Left renal pelvis (tissue), 4 donors: ENCODE measurements around the gene ANO6. TPM values are rescaled to one million over a fixed set of nuclear protein-coding genes. Genes with fewer than 3 reads are reported as not detected.
"Not testable (repeated sequence)": the region's sequence is repeated elsewhere in the genome, so short reads cannot be mapped to it uniquely, and the experiment has no call there.

ENCODE experiments used
- DNase-seq, 4 donors: peaks; one replicate each; pipeline ENCODE4 v3.0.0-alpha.2; 2013; ENCODE audit warnings: low read depth in 4 of 4, low spot score in 3 of 4
- polyA plus RNA-seq, 4 donors: library from polyadenylated mRNA; unstranded; fragments of 120-200 nt; gene quantifications; one replicate each; pipeline ENCODE4 v1.2.1, GENCODE V29; 2013; ENCODE audit not compliant: insufficient read length in 4 of 4

The ANO6 gene, protein sequence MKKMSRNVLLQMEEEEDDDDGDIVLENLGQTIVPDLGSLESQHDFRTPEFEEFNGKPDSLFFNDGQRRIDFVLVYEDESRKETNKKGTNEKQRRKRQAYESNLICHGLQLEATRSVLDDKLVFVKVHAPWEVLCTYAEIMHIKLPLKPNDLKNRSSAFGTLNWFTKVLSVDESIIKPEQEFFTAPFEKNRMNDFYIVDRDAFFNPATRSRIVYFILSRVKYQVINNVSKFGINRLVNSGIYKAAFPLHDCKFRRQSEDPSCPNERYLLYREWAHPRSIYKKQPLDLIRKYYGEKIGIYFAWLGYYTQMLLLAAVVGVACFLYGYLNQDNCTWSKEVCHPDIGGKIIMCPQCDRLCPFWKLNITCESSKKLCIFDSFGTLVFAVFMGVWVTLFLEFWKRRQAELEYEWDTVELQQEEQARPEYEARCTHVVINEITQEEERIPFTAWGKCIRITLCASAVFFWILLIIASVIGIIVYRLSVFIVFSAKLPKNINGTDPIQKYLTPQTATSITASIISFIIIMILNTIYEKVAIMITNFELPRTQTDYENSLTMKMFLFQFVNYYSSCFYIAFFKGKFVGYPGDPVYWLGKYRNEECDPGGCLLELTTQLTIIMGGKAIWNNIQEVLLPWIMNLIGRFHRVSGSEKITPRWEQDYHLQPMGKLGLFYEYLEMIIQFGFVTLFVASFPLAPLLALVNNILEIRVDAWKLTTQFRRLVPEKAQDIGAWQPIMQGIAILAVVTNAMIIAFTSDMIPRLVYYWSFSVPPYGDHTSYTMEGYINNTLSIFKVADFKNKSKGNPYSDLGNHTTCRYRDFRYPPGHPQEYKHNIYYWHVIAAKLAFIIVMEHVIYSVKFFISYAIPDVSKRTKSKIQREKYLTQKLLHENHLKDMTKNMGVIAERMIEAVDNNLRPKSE
- polyA plus RNA-seq: 10 to 100 TPM; 62.2 to 88.2 (median 79.6) TPM

DNA sequence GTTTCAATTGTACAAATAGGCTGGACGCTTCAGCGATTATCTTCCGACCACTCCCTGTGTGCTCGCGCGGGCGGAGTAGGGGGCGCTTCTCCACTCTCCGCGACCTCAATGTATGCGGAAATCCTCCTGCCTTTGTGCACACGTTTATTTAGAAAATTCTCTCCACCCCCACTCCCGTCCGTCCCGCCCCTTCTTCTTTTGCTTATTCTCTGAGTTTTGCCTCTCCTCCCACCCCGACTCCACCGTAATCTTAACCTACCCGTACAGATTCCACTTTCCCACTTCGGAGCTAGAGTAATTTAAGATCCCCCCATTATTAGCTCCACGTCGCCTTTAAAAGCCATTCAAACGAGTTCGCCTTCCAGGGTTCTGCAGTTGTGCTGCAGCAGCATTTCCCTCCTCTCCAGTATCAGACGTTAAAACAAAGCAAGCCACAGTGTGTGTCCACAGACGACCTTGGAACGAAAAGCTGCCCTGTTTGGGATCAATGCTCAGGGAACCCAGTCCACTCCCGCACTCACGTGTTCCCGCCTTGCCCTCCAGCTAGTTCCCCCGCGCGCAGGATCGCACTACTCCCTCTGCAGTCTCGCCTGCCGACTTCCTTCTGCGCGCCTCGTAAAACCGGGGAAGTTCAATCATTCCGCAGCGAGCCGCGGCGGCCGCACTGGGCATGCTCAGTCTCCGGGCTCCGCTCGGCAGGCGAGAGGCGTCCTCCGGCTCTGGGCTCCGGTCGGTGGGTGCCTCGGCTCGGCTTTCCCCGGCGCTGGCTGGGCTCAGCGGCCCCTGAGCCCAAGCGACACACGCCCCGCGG lies at the start of gene ANO6:
Gene ANO6, plus strand, starts transcription at position 677 of the 811 bp plus-strand sequence. CDS start 227 bp downstream, outside the sequence.
- DNase-seq: peak; percentile 71 to 82 (median 78)

- no peak for DNase-seq
Measured at GRCh38 chr12:45168976-45169375, 46.9 kb upstream of the ANO6 start.

- peak in 3 of 4 donors; percentile 18 to 41 (median 34) for DNase-seq
Measured at GRCh38 chr12:45170456-45171042, 45.3 kb upstream of the ANO6 start.

DNA sequence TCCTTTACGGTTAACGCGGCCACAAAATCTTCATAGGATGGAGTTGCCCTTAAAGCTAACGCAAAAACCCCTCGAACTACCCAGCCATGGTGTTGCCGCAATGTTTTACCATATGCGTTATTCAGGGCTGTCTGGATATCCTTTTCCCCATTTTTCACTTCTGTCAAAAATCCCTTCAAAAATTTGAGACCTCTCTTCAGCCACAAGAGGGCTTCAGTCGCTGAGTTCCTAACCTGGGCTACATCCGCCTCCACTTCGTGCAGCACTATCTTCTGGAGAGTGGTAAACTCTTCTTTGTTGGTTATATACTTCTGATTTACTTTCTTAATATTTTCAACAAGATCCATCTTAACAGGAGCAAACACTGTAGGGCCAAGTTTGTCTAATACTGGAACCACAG lies 42.6 kb upstream of the ANO6 start:
- DNase-seq: not testable (repeated sequence)

GRCh38 chr12:45174595-45174994 lies 41.3 kb upstream of the ANO6 start:
- DNase-seq: no peak

- DNase-seq: no peak
Measured at GRCh38 chr12:45178771-45179170, 37.1 kb upstream of the ANO6 start.

GRCh38 chr12:45182511-45182910 lies 33.4 kb upstream of the ANO6 start:
- no peak for DNase-seq

- DNase-seq: no peak
Measured at GRCh38 chr12:45183246-45183645, 32.6 kb upstream of the ANO6 start.

DNA sequence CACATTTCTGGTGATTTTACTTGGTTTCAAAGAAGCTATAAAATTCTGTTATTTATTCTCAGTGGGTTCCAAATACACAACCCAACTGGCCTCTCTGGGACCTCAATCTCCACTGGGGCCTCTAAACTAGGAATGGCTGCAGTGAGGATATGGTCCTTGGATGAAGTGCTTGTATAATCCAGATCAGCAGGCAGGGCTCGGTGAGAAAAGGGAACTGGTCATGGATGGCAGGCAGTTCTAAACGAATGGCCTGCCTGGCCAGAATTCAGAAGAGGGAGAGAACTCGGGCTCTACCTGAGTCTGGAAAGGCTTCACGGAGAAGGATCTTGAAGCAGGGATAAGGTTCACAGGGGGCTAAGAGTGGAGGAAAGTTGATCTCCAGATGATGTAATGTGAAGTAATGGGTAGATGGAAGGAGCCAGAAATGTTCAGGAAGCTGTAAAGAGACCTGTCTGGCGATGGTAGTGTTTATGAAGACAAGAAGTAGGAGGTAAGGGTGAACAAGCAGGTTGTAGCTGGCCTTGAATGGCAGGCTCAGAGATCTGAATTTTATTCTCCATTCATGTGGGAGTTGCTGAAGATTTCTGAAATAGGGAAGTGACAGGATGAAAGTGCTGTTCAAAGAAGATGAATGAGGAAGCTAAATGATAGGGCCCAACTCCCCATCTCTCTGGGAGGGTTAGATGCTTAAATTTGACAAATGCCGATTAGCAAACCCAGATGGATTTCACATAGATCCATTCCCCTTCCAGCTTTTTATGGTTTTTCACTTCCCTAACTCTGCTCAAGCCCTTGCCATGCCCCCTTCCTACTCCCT lies 31.5 kb upstream of the ANO6 start:
- no peak for DNase-seq

GRCh38 chr12:45186762-45187161 lies 29.1 kb upstream of the ANO6 start:
- DNase-seq: no peak

DNA sequence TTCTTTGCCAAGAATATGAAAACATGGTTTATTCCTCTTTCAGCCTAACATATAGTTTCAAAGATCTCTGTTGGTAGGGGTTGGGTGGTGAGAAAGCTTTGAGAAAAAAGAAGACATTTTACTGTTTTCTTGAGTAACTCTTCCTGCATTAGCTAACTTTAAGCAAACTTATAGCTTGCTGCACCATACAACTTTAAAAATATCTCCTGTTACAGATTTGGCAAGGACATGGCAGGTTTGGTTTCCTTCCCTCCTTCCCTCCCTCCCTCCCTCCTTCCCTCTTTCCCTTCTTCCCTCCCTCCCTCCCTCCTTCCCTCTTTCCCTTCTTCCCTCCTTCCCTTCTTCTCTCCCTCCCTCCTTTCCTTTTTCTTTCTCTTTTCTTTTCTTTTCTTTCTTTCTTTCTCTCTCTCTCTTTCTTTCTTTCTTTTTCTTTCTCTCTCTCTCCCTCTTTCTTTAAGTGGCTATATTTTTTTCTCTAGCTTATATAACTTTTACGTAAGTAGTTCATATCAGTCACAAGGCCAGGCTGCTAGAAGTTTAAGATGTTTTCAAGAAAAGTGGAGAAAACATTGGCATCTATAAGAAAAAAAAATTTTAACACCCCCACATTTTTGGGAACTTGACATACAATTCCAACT lies 26.0 kb upstream of the ANO6 start:
- no peak for DNase-seq

DNA sequence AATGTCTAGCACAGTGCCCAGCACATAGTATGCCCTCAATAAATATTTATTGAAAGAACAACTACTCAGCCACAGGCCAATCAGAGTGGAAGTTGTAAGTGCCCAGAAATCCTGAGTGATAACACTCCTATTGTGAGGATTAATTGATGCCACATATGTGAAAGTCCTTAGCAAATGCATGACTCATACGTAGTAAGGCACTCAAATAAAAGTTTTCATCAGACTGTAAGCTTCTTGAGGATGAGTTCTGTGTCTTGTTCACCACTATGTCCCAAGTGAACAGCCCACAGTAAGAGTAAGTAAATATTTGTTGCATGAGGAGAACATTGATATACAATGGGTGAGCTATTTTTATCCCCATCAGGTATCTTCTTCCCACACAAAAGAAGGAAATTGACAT lies 24.7 kb upstream of the ANO6 start:
- DNase-seq: no peak

- DNase-seq: no peak
Measured at GRCh38 chr12:45192707-45193106, 23.2 kb upstream of the ANO6 start.

- no peak for DNase-seq
Measured at GRCh38 chr12:45200491-45201043, 15.3 kb upstream of the ANO6 start.

- no peak for DNase-seq
Measured at GRCh38 chr12:45203767-45204166, 12.1 kb upstream of the ANO6 start.

DNA sequence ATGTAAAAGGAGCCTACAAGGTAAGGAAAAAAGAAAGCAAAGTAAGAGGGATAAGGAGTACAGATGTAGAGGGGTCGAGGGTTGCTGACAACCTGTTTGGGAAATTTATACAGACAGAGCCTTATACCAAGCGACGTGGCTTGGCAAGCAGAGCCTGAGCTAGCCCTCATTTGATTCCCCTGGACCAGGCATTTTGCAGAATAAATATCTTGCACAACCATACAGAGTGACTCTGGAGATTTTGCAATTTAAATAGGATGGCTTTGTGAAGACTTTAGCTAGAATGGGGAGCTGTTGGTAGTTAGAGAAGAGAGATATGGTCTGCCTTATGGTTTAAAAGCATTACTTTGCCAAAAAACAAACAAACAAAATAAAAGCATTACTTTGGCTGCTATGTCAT lies 11.1 kb upstream of the ANO6 start:
- DNase-seq: no peak

DNA sequence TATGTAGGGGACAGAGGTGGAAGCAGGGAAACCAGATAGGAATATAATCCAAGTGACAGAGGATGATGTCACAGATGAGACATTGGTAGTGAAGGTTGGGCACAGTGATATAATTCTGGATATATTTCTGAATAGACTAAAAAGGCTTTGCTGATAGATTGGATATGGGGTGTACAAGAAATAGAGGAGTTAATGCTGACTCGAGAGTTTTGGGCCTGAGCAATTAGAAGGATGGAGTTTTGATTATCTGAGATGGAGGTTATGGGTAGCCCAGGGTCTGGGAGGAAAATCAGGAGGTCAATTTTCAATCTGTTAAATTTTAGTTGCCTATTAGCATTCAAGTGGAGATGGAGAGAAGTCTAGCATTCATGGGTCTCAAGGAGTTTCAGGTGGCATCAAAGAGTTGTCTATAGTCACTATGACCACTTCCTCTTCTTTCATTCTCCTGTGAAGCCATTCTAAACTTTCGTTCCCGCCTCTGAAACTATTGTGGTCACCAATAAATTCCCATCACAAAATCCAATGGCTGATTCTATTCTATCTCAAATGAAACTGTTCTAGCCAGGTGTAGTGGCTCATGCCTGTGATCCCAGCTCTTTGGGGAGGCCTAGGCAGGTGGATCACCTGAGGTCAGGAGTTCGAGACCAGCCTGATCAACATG lies 10.6 kb upstream of the ANO6 start:
- no peak for DNase-seq
